ENCODE results near the gene PFKFB1.

The PFKFB1 gene

DNA sequence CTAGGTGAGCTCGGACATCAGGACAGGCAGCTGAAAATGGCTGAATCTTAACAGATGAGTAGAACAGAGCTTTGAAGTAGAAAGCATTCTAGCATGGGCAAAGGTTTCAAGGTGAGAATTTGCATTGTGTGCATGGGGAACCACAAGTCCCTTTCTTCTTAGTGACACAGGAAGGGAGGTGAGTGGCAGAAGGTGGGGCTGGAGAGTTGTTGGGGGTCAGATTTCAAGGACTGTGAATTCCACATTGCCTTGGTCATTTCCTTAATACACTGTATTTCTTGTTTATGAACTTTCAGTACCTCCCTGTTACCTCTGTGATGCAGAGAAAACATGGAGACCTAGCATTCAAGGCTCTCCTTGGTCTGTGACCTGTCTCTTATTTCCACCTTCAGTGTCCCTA, 10.2 kb upstream of the PFKFB1 start:
- Histone ChIP-seq H3K27me3 (replicated peaks) (no peaks in the 10 kb centered on the region), H3K4me3 (ENCODE audit: low read depth, low read length) (no peak overlapping the region), H3K27ac (no peak overlapping the region), H3K36me3 (replicated peaks) (peaks cover 4% of the 10 kb centered on the region)
- DNase-seq, result no peak
- TF ChIP-seq, protein P1, sequence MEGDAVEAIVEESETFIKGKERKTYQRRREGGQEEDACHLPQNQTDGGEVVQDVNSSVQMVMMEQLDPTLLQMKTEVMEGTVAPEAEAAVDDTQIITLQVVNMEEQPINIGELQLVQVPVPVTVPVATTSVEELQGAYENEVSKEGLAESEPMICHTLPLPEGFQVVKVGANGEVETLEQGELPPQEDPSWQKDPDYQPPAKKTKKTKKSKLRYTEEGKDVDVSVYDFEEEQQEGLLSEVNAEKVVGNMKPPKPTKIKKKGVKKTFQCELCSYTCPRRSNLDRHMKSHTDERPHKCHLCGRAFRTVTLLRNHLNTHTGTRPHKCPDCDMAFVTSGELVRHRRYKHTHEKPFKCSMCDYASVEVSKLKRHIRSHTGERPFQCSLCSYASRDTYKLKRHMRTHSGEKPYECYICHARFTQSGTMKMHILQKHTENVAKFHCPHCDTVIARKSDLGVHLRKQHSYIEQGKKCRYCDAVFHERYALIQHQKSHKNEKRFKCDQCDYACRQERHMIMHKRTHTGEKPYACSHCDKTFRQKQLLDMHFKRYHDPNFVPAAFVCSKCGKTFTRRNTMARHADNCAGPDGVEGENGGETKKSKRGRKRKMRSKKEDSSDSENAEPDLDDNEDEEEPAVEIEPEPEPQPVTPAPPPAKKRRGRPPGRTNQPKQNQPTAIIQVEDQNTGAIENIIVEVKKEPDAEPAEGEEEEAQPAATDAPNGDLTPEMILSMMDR (IDR thresholded peaks at IDR 0.05; ENCODE audit: low read depth, low read length, missing control alignments), result no peak
- in situ Hi-C loops (cut with HindIII; ENCODE audit: low pct_ligation_motif_present, low sequenced_read_pairs), result no loop called here

- H3K36me3 ChIP-seq (replicated peaks), result no peaks in the 10 kb centered on the region
- H3K27ac ChIP-seq, result peak within 1 kb of the TSS; percentile 93
- H3K4me3 ChIP-seq (ENCODE audit: low read depth, low read length), result peak within 1 kb of the TSS; percentile 65
- TF ChIP-seq, protein P1 (IDR thresholded peaks at IDR 0.05; ENCODE audit: low read depth, low read length, missing control alignments), result no peak
- peak; percentile 82 for DNase-seq
- in situ Hi-C loops (cut with HindIII; ENCODE audit: low pct_ligation_motif_present, low sequenced_read_pairs), result no loop called here
- H3K27me3 ChIP-seq (replicated peaks), result no peaks in the 10 kb centered on the region
Measured at GRCh38 chrX:54999717-55000598, 6.0 kb upstream of the PFKFB1 start, which contains the start of gene APEX2. Gene APEX2 (plus strand): TSS chrX:55000363. CDS start chrX:55000423, 60 bp downstream.

GRCh38 chrX:54995621-54996020, 1.6 kb upstream of the PFKFB1 start:
- H3K36me3 ChIP-seq (replicated peaks), result no peaks in the 10 kb centered on the region
- TF ChIP-seq, protein P1 (IDR thresholded peaks at IDR 0.05; ENCODE audit: low read depth, low read length, missing control alignments), result no peak
- H3K27ac ChIP-seq, result no peak overlapping the region
- in situ Hi-C loops (cut with HindIII; ENCODE audit: low pct_ligation_motif_present, low sequenced_read_pairs), result no loop called here
- no peak overlapping the region for H3K4me3 ChIP-seq (ENCODE audit: low read depth, low read length)
- H3K27me3 ChIP-seq (replicated peaks), result no peaks in the 10 kb centered on the region
- DNase-seq, result no peak

- DNase-seq, result no peak
- H3K4me3 ChIP-seq (ENCODE audit: low read depth, low read length), result no peak overlapping the region
- in situ Hi-C loops (cut with HindIII; ENCODE audit: low pct_ligation_motif_present, low sequenced_read_pairs), result no loop called here
- H3K27ac ChIP-seq, result no peak overlapping the region
- H3K27me3 ChIP-seq (replicated peaks), result no peaks in the 10 kb centered on the region
- TF ChIP-seq, protein P1 (IDR thresholded peaks at IDR 0.05; ENCODE audit: low read depth, low read length, missing control alignments), result no peak
- no peaks in the 10 kb centered on the region for H3K36me3 ChIP-seq (replicated peaks)
Measured at GRCh38 chrX:54994668-54995351, 822 bp upstream of the PFKFB1 start.

- Histone ChIP-seq H3K27ac (no peak overlapping the region), H3K36me3 (replicated peaks) (no peaks in the 10 kb centered on the region), H3K27me3 (replicated peaks) (no peaks in the 10 kb centered on the region), H3K4me3 (ENCODE audit: low read depth, low read length) (no peak overlapping the region)
- no peak for DNase-seq
- TF ChIP-seq, protein P1 (IDR thresholded peaks at IDR 0.05; ENCODE audit: low read depth, low read length, missing control alignments), result no peak
- in situ Hi-C loops (cut with HindIII; ENCODE audit: low pct_ligation_motif_present, low sequenced_read_pairs), result no loop called here
Measured at GRCh38 chrX:54992911-54993622, 921 bp downstream of the PFKFB1 start.

Measured in brain microvascular endothelial cell (primary cell).